GM20000 (cell line): Measurements from ENCODE around the gene MATN1.

ENCODE experiments used
- DNase-seq: peaks from one replicate; pipeline ENCODE4 v3.0.0; 2012; ENCODE audit warnings: low spot score
- CTCF ChIP-seq: IDR thresholded peaks from 2 replicates; pipeline ENCODE4 v1.5.1; 2012; ENCODE audit warnings: mild to moderate bottlenecking, control low read depth; ENCODE audit errors: extremely low read depth, missing control alignments

The MATN1 gene

GRCh38 chr1:30684259-30684658 lies 39.1 kb downstream of the MATN1 start:
- DNase-seq, result no peak
- TF ChIP-seq CTCF, result no peak

DNA sequence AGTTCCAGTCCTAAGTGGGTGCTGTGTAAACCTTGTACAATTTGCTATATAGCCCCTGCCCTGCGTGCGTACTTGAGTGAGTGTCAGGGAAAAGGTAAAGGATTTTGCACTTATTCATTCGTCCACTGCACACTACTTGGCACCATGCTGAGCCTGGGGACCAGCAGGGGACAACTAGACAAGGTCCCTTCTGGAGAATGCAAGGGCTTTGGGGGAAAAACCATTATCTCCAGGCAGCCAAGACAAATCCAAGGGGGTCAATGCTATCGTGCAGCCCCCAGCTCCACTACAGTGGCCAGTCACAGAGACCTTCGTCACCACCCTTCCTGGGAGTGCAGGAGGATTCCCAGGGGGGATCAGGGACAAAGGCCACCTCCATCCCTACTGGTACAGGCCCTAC lies 39.7 kb downstream of the MATN1 start:
- no peak for DNase-seq
- no peak for TF ChIP-seq CTCF

- DNase-seq, result no peak
- TF ChIP-seq CTCF, result no peak
Observed at GRCh38 chr1:30682396-30683275, 40.7 kb downstream of the MATN1 start.

DNA sequence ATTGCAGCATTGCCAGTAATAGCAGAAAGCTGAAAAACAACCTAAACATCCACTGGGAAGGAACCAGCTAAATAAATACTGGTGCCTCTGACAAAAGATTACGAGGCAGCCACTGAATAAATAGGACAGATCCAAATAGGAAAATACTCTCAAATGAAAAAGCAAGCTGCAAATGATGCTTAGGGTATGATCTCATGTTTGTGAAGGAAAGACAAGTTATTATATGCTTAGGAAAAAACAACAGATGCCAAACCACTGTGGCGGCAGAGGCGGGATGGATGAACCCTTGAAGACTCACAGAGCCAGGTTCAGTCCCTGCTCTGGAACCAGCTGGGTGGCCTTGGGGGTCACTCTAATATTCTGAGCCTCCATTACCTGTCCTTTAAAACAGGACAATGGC lies 41.6 kb downstream of the MATN1 start:
- no peak for TF ChIP-seq CTCF
- DNase-seq, result no peak

- no peak for TF ChIP-seq CTCF
- DNase-seq, result no peak
Observed at GRCh38 chr1:30680879-30681278, 42.5 kb downstream of the MATN1 start.

GRCh38 chr1:30680429-30680828 lies 43.0 kb downstream of the MATN1 start:
- no peak for DNase-seq
- TF ChIP-seq CTCF, result no peak

GRCh38 chr1:30679976-30680305 lies 43.4 kb downstream of the MATN1 start:
- no peak for DNase-seq
- TF ChIP-seq CTCF, result no peak
